SHP77 treated with DMSO at 0.1 percent for 48 hours (cell line): ENCODE measurements around the gene UMPS.
"Not testable (repeated sequence)": the region's sequence is repeated elsewhere in the genome, so short reads cannot be mapped to it uniquely, and the experiment has no call there.

ENCODE experiments used
- DNase-seq: peaks from one replicate; lab custom pipeline; 2025; lab: John Stamatoyannopoulos, UW

Gene UMPS

DNA sequence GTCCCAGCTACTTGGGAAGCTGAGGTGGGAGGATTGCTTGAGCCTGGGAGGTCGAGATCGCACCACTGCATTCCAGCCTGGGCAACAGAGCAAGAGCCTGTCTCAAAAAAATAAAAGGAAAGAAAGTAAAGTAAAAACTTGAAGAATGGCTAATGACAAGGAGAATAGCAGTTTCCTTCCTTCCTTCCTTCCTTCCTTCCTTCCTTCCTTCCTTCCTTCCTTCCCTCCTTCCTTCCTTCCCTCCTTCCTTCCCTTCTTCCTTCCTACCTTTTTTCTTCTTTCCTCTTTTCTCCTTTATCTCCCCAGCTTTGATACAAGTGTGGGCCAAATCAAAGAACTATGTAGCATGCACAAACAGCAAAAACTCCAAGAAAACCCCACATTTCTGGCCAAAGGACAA is 23.0 kb upstream of the UMPS start:
- not testable (repeated sequence) for DNase-seq

DNA sequence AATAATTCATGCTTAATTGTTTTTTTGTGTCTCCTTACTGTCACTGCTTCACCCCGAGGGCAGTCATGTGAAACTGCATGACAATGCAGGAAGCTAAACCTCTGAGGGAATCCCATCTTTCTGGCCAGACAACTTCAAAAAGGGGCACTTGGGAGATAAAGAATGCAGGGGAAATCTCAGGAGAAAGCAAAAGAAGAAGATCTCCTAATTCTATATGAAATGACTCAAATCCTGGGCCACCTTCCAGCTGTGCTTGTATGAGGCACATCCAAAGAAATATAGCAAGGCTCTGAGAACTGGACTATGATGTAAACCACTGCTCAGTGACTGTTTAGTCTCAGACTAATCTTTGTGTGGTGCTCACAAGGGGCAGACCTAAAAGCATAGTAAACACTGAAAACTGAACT is 22.6 kb upstream of the UMPS start:
- no peak for DNase-seq

DNA sequence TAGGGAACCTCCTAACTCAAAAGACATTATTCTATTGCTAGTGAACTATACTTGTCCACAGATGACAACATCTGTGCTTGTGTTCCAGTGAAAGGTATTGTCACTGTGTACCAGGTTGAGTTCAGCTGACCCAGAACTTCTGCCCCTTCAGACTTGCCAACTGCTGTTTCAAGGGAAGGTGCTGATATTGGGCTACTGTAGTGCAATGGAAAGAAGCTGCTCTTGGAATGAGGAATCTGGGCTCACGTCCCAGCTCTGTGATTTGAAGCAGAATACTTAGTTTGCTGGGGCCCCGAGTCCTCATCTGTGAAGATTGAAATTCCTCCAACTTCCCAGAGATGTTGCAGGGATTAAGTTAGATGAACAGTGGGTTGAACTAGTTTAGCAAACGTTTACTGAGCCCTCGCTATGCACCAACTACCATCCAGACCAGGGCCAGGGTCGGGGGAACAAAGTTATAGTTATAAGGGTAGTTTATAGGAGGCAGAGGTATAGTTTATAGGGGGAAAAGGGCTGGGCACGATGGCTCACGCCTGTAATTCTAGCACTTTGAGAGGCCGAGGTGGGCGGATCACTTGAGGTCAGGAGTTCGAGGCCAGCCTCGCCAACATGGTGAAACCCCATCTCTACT is 15.9 kb upstream of the UMPS start:
- DNase-seq: no peak

DNA sequence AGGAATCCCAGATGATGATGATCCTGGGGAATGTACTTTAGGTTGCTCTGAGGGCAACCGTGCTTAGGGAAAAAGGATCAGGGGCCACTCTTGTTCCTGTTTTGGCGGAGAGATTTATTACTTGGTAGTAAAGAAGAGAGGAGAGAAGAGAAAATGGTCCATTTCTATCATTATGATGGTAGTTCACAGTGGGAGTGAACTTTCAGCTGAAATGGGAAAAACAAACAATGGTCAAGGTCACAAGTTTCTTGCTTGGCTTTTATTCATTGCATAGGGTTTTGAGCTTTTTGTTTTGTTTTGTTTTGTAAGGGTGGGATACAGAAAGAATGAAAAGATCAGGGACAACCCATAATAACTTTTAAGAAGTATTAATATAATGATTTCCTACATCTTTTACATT is 7.7 kb upstream of the UMPS start:
- DNase-seq: no peak

DNA sequence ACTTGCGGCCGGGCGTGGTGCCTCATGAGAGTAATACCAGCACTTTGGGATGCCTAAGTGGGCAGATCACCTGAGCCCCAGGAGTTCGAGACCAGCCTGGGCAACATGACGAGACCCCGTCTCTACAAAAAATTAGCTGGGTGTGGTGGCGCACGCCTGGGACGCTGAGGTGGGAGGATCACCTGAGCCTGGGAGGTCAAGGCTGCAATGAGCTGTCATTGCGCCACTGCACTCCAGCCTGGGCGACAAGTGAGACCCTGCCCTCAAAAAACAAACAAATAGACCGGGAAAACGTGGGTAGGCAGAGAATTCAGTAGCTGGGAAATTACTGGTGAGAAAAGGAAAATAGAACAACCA is 667 bp downstream of the UMPS start:
- no peak for DNase-seq

DNA sequence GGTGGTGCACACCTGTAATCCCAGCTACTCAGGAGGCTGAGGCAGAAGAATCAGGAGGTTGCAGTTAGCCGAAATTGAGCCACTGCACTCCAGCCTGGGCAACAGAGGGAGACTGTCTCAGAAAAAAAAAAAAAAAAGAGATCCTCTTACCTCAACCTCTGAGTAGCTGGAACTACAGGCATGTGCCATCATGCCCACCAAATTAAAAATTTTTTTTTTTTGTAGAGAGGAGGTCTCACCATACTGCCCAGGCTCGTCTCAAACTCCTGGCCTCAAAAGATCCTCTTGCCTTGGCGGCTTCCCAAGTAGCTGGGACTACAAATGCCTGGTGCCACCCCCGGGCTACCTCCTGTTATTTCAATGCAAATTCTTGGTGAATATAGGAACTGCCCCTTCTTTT is 1.5 kb downstream of the UMPS start:
- no peak for DNase-seq

DNA sequence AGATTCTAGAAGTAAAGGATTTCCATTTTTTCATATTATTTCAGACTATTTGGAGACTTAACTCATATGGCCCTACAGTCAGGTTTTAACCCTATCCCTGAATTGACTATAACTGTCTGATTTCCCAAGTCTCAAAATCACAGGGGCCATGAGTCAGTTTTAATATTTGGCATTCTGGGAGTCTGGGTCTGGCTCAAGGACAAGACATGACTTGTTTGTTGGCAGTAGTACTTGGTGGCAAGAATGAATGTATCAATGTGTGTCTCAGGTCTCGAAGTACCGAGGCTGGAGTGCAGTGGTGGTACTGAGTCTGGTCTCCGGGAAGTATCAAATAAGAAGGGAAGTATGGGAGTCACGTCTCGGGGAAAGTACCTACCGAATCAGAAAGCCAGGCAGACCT is 10.8 kb downstream of the UMPS start:
- DNase-seq: no peak

DNA sequence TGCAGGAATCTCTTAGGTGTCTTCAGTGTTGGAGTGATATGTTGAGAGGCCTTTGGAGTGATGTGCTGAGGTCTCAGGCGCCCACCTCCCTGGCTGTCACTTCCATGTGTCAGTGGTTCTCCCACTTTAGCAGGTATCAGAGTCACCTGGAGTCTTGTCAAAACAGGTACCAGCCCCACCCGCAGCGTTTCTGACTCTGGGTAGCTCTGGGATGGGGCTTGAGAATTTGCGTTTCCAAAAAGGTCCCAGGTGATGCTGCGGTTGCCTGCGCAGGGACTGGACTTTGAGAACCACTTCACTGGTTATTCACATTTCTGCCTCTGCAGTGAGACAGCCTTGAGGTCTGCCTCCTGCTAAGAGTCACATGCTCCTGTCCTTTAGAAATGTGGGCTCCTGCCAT is 15.5 kb downstream of the UMPS start:
- no peak for DNase-seq

DNA sequence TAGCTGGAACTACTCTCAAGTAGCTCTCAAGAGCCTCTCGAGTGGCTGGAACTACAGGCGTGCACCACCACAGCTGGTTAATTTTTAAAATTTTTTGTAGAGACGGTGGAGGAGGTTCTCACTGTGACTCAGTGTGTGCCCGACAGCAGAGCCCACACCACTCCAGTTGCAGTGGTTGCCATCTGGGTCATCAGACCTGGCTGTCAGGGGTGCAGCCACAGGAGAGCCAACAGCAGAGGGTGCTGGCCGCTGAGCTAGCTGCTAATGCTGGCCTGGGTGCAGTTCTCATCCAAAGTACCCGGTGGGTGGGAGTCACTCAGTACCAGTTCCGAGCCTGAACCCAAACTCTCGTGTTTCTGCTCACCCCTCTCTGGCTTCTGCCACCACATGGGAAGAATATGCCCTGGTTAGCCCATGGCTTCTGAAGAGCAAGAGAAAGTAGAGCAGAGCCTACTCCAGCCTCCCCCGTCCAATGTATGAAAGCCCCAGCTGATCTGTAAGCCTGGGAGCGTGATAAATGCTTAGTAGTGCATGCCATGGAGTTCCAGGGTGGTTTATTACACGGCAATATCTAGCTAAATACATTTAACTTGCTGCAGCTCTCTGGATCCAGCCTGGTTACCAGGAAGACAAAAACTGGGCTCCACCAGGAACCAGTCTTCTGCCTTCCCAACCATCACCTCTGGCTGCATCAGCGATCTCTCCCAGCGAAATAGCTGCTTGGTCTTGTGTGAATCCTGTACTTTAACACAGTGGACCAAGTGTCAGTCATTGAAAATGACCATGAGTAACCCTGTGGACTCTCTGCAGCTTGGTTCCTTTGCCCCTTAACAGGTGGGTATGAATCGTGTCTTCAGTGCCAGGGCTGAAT is 17.1 kb downstream of the UMPS start:
- DNase-seq: no peak

DNA sequence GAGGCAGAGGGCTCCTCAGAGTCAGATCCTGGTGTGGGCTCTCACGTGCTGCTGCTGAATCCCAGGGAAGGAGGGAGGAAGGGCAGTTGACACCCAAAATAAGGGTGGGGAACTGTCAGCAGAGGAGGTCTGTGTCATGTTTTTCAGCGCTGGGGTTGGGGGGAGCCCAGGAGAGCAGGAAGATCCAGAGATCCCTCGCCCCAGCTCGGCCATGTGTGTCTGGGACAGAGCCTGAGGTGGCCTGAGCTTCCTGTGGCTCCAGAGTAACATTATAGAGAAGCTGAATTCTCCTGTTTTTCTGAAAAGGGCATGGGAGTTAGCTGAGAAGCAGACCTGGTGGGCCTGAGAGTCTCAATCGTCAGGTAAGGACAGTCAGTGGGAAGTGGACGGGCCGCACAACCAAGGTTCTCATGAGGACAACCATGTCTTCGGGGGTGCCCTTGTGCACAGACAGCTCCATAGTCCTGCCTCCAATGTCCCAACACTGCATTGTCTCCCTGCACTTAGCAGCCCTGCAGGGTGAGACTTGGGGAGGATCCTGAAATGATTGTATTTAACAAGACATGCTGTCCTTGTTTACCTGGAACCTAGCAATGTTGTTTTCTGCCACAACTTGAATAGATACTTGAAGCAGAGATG is 18.4 kb downstream of the UMPS start:
- DNase-seq: no peak

DNA sequence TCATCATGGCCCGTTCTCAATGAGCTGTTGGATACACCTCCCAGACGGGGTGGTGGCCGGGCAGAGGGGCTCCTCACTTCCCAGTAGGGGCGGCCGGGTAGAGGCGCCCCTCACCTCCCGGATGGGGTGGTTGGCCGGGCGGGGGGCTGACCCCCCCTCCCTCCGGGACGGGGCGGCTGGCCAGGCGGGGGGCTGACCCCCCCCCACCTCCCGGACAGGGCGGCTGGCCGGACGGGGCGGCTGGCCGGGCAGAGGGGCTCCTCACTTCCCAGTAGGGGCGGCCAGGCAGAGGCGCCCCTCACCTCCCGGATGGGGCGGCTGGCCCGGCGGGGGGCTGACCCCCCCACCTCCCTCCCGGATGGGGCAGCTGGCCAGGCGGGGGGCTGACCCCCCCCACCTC is 19.6 kb downstream of the UMPS start:
- not testable (repeated sequence) for DNase-seq

DNA sequence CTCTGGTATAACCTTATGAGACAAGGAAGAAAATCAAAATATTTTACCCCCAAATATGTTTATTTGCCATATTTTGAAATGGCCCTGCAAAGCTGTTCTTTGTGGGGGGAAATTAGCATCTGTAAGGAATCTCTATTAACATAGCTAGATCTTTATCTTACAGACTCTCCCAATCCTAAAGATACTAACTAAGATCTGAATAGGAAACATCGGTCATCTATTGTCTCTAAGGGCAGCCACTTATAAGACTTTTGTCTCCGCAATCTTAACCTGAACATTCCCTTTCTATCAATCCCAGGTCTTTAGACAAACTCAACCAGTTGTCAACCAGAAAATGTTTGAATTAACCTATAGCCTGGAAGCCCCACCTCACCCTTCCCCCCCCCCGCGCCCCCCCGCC is 21.2 kb downstream of the UMPS start:
- no peak for DNase-seq

DNA sequence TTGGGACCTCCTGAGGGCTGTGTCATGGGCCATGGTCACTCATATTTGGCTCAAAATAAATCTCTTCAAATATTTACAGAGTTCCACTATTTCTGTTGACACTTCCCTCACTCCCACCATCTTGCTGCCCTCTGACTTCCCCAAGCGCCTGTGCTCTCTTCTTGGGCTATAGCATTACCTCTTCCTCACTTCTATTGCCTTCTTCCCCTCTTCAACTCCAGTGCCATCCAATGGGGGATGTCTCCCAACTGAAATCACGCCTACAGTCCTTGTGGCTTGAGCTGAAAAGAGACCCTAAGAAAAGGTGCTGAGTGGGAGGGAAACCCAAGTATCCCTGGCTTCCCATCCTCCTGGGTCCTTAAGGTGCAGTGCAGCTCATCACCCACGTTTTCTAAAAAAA is 21.8 kb downstream of the UMPS start:
- DNase-seq: no peak

DNA sequence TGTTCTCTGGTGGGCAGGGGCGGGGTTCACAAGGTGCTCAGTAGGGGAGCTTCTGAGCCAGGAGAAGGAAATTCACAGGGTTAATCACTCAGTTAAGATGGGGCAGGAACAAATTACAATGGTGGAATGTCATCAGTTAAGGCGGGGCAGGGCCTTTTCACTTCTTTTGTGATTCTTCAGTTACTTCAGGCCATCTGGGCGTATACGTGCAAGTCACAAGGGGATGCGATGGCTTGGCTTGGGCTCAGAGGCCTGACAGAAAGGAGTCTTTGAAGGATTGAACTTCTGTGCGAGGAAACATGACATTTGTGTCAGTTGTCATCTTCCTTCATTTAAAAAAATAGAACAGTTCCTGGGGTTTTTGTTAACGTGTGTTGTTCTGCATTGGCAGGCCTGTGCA is 27.7 kb downstream of the UMPS start:
- DNase-seq: not testable (repeated sequence)

DNA sequence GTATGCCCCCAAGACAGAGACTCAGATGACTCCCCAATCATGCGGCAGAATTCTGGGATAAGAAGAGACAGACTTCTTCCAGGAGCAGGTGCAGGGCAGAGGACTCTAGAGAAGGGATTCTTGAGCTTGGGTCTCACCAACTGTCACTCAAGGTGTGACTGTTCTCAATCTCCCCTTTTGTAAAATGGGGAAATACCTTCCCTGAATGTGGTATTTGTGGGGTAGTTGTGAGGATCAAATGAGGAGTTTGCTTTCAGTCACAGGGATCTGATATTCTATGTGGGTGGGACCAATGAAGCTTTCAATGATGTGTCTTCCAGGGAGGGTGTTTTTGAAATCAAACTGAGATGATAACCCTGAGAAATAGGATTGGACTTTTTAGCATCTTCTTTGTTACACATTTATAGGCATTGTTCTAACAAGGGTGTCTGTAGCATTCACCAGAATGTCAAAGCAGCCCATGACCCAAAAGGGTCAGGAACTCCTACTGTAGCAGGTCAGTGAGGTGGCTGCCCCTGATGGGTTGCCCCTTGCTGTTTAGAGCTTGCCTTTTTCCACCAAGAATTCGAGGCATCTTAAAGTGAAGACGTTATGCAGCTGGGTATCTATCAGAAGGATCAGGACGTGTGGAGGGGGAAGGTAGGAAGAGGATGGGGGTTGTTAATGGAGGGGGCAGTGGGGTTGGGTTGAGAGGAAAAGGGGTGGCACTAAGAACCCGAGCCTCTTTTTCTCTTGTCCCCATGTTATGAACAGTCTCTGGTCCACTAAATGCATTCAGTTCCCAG is 28.8 kb downstream of the UMPS start:
- DNase-seq: no peak

DNA sequence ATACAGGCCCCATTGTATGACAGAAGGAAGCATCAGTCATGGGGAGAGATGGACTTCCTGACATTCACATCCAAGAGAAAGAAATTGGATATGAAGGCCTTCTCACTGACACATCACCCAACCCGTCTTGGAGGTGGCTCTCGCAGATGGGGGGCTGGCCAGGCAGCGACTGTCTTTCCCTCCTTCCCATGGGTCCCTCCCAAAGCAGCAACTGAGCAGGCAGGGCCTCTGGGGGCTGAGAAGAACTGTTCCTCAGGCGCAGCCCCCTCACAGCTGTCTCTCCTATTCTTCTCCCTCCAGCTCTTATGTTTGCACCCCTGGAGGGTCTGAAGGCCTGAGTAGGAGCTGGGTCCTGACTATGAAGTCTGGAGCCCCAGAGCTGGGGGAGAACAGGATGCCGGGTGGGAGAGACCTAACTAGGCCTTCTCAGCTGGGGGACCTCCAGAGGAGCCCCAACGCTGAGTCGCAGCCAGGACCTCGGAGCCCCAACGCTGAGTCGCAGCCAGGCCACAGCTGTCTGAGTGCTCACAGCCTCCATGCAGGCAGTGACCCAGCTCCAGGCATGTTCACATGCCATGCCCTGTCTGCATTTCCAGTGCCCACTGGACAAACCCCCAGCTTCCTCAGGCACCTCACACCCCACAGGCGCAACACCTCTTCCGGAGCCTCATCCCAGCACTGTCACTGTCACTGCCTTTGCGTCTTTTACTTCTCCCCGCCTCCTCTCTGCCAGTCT is 29.6 kb downstream of the UMPS start:
- DNase-seq: no peak

DNA sequence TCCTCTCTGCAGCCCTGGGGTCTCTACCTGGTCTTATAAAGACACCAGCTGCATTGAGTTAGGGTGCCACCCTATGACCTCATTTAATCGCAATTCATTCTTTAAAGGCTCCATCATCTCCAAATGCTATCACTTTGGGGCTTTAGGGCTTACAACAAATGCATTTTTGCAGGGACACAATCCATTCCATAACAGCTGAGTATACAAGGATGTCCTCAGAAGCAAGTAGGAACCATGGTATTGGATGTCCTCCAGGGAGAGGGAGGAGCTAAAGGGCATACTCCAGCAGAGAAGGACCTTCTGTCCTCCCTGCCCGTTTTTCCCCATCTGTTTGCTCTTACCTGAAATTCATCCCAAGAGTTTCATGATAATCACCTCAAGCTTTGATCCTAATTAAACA is 30.3 kb downstream of the UMPS start:
- DNase-seq: peak; percentile 12

DNA sequence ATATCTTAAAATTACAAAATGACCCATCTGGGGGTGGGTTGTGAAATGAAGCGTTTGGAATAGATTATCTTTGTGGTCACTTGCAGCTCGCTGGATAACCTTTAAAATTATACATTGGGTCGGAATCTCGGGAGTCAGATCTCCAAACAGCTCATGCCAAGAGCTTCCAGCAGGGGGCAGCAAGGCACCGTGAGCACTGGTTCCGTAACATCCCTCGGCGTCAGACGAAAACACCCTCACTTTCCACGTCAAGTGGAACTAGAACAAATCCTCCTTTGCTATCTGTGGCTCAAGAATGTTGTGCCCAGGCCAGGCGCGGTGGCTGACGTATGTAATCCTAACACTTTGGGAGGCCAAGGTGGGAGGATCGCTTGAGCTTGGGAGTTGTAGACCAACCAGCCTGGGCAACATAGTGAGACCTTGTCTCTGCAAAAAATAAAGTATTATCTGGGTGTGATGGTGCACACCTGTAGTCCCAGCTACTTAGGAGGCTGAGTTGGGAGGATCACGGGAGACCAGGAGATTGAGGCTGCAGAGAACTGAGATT is 31.1 kb downstream of the UMPS start:
- DNase-seq: peak; percentile 18

DNA sequence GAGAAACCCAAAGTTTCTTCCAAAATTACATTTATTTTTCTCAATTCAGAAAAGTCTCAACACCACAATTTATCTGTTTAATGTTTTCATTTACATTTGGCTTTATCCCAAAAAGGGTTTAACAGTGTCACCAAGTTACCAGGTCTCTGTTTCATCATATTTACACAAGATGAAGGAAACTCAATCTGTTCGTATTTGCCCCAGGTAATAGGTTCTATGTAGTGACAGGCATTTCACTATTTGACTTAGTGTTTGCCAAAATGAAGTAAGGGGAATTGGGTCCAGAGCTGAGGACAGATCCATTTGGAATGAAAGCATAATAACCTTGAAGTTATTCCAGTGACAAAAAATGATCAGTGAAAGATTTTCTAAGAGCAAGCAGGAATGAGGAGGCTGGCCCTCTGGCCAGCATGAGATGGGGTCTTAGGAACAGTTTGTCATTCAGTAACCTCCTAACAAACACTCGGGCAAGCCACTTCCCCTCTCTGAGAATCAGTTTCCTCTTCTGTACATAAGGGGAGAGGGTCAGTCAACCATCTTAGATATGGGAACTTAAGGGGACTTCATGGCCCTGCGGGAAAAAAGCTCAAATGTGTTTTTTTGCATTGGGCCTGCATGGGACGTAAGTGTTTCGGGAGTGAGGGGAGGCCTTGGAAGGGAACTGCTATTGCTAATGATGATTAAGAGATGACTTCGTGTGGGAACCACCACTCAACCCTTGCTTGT is 31.8 kb downstream of the UMPS start:
- DNase-seq: no peak

DNA sequence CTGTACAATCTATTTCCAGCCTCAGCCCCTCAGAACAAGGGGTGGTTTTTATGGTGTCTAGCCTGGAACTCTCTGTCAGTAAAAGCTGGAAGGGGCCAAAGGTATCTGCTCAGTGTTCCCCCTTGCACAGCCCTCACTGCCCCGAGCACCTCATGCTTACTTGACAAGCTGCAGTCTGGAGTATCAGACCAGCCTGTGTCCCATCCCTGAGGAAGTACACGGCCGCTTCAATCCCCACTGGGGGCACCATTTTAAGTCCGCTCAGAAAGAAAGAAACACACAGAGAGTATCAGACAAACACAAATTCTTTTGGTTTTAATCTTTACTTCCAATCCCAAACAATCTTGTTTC is 32.4 kb downstream of the UMPS start:
- DNase-seq: no peak

DNA sequence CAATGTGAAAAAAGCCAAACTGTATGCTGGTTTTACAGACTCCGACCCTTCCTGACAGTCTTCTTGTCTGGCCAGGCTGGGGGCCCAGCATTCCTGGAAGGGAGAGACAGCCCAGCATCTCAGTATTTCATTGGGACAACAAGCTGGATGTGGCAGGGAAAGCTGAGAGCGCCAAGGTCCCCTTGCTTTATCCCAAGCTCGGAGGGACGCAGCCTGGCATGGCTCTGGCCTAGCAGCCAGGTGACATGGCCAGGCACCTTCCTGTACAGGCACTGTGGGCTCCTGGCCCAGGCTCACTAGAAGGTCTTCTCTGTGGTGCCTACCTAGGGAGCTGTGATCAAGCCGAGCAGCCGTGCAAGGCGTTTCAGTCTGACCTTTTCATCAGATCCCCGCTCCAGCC is 33.0 kb downstream of the UMPS start:
- no peak for DNase-seq
